GM12878 (cell line): ENCODE data around the gene GBX1.

Experiments used
- MYC ChIP-seq: IDR thresholded peaks from 2 replicates; pipeline ENCODE4 v1.6.1; 2011; ENCODE audit warnings: mild to moderate bottlenecking, low read length, moderate library complexity, inconsistent platforms; ENCODE audit not compliant: insufficient read depth, insufficient replicate concordance, insufficient read length, severe bottlenecking
- POLR2AphosphoS2 ChIP-seq: IDR thresholded peaks from 2 replicates; pipeline ENCODE4 v1.6.1; 2011; ENCODE audit warnings: low read depth, mild to moderate bottlenecking, low read length, improper control_type of control experiment, moderate library complexity
- POLR2AphosphoS5 ChIP-seq: IDR thresholded peaks from 2 replicates; pipeline ENCODE4 v1.6.1; 2011; ENCODE audit warnings: mild to moderate bottlenecking, low read length, inconsistent platforms
- RAD21 ChIP-seq: IDR thresholded peaks from 2 replicates; pipeline ENCODE4 v1.6.1; 2011; ENCODE audit warnings: mild to moderate bottlenecking, low read depth, low read length, moderate library complexity; ENCODE audit not compliant: insufficient read depth

DNA sequence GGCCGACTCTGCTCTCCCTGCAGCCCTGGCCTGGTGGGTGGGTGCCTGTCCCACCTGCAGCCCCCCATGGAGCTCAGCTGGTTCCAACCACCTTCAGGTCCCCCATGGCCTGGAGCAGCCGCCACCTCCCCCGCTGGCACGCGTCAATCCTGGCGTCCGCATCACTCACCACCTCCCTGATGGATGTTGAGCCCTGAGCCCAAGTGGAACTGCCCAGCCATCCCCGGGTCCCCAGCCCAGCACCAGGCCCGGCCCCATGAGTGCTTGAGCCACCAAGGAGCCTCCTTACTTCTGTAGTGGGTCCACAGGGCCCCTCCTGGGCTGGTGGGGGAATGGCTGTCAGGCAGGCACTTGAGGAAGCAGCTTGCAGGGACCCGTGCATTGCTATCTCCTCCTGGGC, 66.6 kb downstream of the GBX1 start:
- TF ChIP-seq POLR2AphosphoS2 (no peak), MYC (no peak), RAD21 (no peak), POLR2AphosphoS5 (no peak)
